H1 (cell line): ENCODE results near the gene CAMK1G. TPM values are rescaled to one million over a fixed set of nuclear protein-coding genes. Genes with fewer than 3 reads are reported as not detected.

Experiments used
- CTCF ChIA-PET: fragments of 300-600 bp; sonication (Branson Sonifier 250); formaldehyde crosslinking; loops from one replicate; lab custom pipeline; 2021; ENCODE audit not compliant: partially characterized antibody; lab: Charles Lee
- POLR2A ChIA-PET: fragments of 300-600 bp; sonication (Branson Sonifier 250); formaldehyde crosslinking; loops from one replicate; lab custom pipeline; 2021; ENCODE audit warnings: inconsistent platforms; ENCODE audit not compliant: partially characterized antibody; lab: Charles Lee
- DNase-seq, 2 experiments: peaks; one replicate each; pipeline versions ENCODE4 v3.0.0 to v3.0.0-alpha.2; 2010 to 2022; ENCODE audit warnings: low spot score in 2 of 2, low read depth in 1 of 2, mixed read lengths in 1 of 2
- FAIRE-seq: peaks from 2 replicates; lab custom pipeline; 2011; peaks lifted over from hg19 to GRCh38; lab: Jason Lieb, UNC
- H2AFZ ChIP-seq: 2 replicates; pipeline ENCODE4 v1.8.1; 2012; ENCODE audit warnings: low read length, inconsistent platforms
- H2AK5ac ChIP-seq: 2 replicates; pipeline ENCODE4 v1.6.1; 2013; ENCODE audit warnings: low read depth, low read length
- H2BK120ac ChIP-seq: replicated peaks from 2 replicates; pipeline ENCODE3; 2013; ENCODE audit warnings: low read depth, low read length, inconsistent platforms
- H2BK12ac ChIP-seq: 2 replicates; pipeline ENCODE4 v1.6.1; 2013; ENCODE audit warnings: low read depth, low read length
- H2BK15ac ChIP-seq: 2 replicates; pipeline ENCODE4 v1.6.1; 2013; ENCODE audit warnings: low read length
- H2BK20ac ChIP-seq: 2 replicates; pipeline ENCODE4 v1.6.1; 2013; ENCODE audit warnings: low read length
- H2BK5ac ChIP-seq: 2 replicates; pipeline ENCODE4 v1.6.1; 2013; ENCODE audit warnings: low read depth, low read length
- H3K14ac ChIP-seq: 2 replicates; pipeline ENCODE4 v1.6.1; 2013; ENCODE audit warnings: inconsistent platforms; ENCODE audit not compliant: insufficient read length
- H3K18ac ChIP-seq: 2 replicates; pipeline ENCODE4 v1.6.1; 2013; ENCODE audit warnings: low read length; ENCODE audit errors: extremely low read depth
- H3K23ac ChIP-seq: 2 replicates; pipeline ENCODE4 v1.6.1; 2013; ENCODE audit warnings: inconsistent platforms; ENCODE audit not compliant: insufficient read length
- H3K23me2 ChIP-seq: 2 replicates; pipeline ENCODE4 v1.6.1; 2013; ENCODE audit warnings: low read depth, low read length
- H3K27ac ChIP-seq: 2 replicates; pipeline ENCODE4 v1.6.1; 2011; ENCODE audit warnings: low read depth, low read length, inconsistent platforms
- H3K27me3 ChIP-seq, 4 experiments: replicated peaks in 1 of 4; 1 replicate in 1 of 4; 2 replicates in 3 of 4; pipeline versions ENCODE4 v1.6.1 to v1.8.1; 2011 to 2013; ENCODE audit warnings: low read length in 3 of 4, mild to moderate bottlenecking in 3 of 4, inconsistent platforms in 2 of 4, mixed read lengths in 2 of 4, moderate library complexity in 1 of 4; ENCODE audit not compliant: control insufficient read depth in 3 of 4, insufficient read depth in 3 of 4; ENCODE audit errors: extremely low read depth in 1 of 4
- H3K36me3 ChIP-seq, 4 experiments: 2 replicates each; pipeline versions ENCODE4 v1.6.1 to v1.8.1; 2011 to 2013; ENCODE audit warnings: mild to moderate bottlenecking in 4 of 4, low read length in 3 of 4, moderate library complexity in 2 of 4, control low read depth in 1 of 4, inconsistent platforms in 1 of 4; ENCODE audit not compliant: insufficient read depth in 4 of 4, control insufficient read depth in 2 of 4
- H3K4ac ChIP-seq: replicated peaks from 2 replicates; pipeline ENCODE3; 2013; ENCODE audit warnings: low read length, low read depth, mixed read lengths, inconsistent platforms; ENCODE audit not compliant: insufficient read length
- H3K4me1 ChIP-seq, 4 experiments: replicated peaks in 1 of 4; 1 replicate in 1 of 4; 2 replicates in 3 of 4; pipeline versions ENCODE4 v1.6.1 to v1.8.1; 2011 to 2013; ENCODE audit warnings: low read length in 3 of 4, inconsistent platforms in 2 of 4, mixed read lengths in 1 of 4; ENCODE audit not compliant: insufficient read depth in 4 of 4, control insufficient read depth in 3 of 4
- H3K4me2 ChIP-seq, 2 experiments: 2 replicates each; pipeline versions ENCODE4 v1.6.1 to v1.8.1; 2011 to 2013; ENCODE audit warnings: low read depth in 2 of 2, low read length in 2 of 2, control low read depth in 1 of 2, inconsistent platforms in 1 of 2, mild to moderate bottlenecking in 1 of 2; ENCODE audit not compliant: insufficient read depth in 1 of 2
- H3K4me3 ChIP-seq, 4 experiments: fragments of 200-600, 300-600 bp in 1 of 4; sonication (generic), shearing (Covaris generic), sonication (Bioruptor Twin) in 1 of 4; 2 replicates each; pipeline versions ENCODE4 v1.5.1 to v1.8.1; 2011 to 2016; ENCODE audit warnings: low read length in 4 of 4, low read depth in 3 of 4, control low read depth in 2 of 4, inconsistent platforms in 2 of 4, mild to moderate bottlenecking in 2 of 4, mixed read lengths in 1 of 4, moderate library complexity in 1 of 4; ENCODE audit not compliant: insufficient read depth in 2 of 4; ENCODE audit errors: extremely low read depth in 1 of 4
- H3K56ac ChIP-seq: replicated peaks from 2 replicates; pipeline ENCODE3; 2013; ENCODE audit warnings: low read depth, mild to moderate bottlenecking, mixed read lengths, low read length, inconsistent platforms; ENCODE audit not compliant: insufficient read length
- H3K79me1 ChIP-seq: 2 replicates; pipeline ENCODE4 v1.6.1; 2013; ENCODE audit warnings: low read depth, low read length, control low read depth
- H3K79me2 ChIP-seq, 2 experiments: 2 replicates each; pipeline versions ENCODE4 v1.6.1 to v1.8.1; 2012 to 2013; ENCODE audit warnings: low read length in 2 of 2, mild to moderate bottlenecking in 2 of 2, inconsistent platforms in 1 of 2; ENCODE audit not compliant: insufficient read depth in 2 of 2, control insufficient read depth in 1 of 2
- H3K9ac ChIP-seq, 4 experiments: replicated peaks in 1 of 4; 1 replicate in 1 of 4; 2 replicates in 3 of 4; pipeline versions ENCODE4 v1.6.1 to v1.8.1; 2011 to 2013; ENCODE audit warnings: low read depth in 3 of 4, low read length in 3 of 4, control low read depth in 2 of 4, mild to moderate bottlenecking in 2 of 4, moderate library complexity in 2 of 4, inconsistent platforms in 1 of 4; ENCODE audit errors: extremely low read depth in 1 of 4
- H3K9me3 ChIP-seq, 2 experiments: 2 replicates each; pipeline versions ENCODE4 v1.6.1 to v1.8.1; 2012 to 2013; ENCODE audit warnings: mild to moderate bottlenecking in 2 of 2, moderate library complexity in 2 of 2, control low read depth in 1 of 2, inconsistent platforms in 1 of 2, low read depth in 1 of 2, low read length in 1 of 2, mixed read lengths in 1 of 2; ENCODE audit not compliant: insufficient read depth in 2 of 2
- H4K20me1 ChIP-seq, 2 experiments: replicated peaks in 1 of 2; 2 replicates each; pipeline versions ENCODE3 to v1.8.1; 2011 to 2013; ENCODE audit warnings: inconsistent platforms in 2 of 2, low read length in 2 of 2, mild to moderate bottlenecking in 1 of 2; ENCODE audit not compliant: insufficient read depth in 2 of 2, control insufficient read depth in 1 of 2
- H4K5ac ChIP-seq: 2 replicates; pipeline ENCODE4 v1.6.1; 2013; ENCODE audit warnings: low read length, low read depth, mixed read lengths, inconsistent platforms; ENCODE audit not compliant: insufficient read length
- H4K8ac ChIP-seq: 2 replicates; pipeline ENCODE4 v1.8.0; 2013; ENCODE audit warnings: mild to moderate bottlenecking, moderate library complexity, low read length, inconsistent platforms; ENCODE audit not compliant: insufficient read depth; ENCODE audit errors: extremely low read depth
- H4K91ac ChIP-seq: replicated peaks from 2 replicates; pipeline ENCODE3; 2013; ENCODE audit warnings: low read length, mixed read lengths, inconsistent platforms; ENCODE audit not compliant: insufficient read length
- GTF2F1 ChIP-seq: IDR thresholded peaks from 2 replicates; pipeline ENCODE4 v1.6.1; 2012; ENCODE audit warnings: low read depth, low read length, improper control_type of control experiment, borderline replicate concordance
- WGBS, 2 experiments: shearing (Covaris generic) in 1 of 2; methylation state at CpG; one replicate each; pipeline versions ENCODE4 v1.1.6 to v1.1.7; 2013 to 2015; ENCODE audit warnings: low lambda C conversion rate in 2 of 2, mixed read lengths in 2 of 2, inconsistent platforms in 1 of 2, low coverage in 1 of 2, missing lambda C conversion rate in 1 of 2; ENCODE audit not compliant: insufficient replicate concordance in 2 of 2, insufficient coverage in 1 of 2, insufficient read length in 1 of 2; ENCODE audit errors: extremely low coverage in 1 of 2, missing lambda C conversion rate in 1 of 2; 5-methylcytosine and 5-hydroxymethylcytosine counted together
- polyA plus RNA-seq, 7 experiments: library from polyadenylated mRNA; depleted of rRNA in 3 of 7; stranded (reverse) in 5 of 7; unstranded in 2 of 7; fragments of >200 nt in 5 of 7; fragments of 200-250 nt in 2 of 7; gene quantifications; 1 replicate in 5 of 7; 2 replicates in 1 of 7; 4 replicates in 1 of 7; pipeline versions ENCODE4 v1.2.1 to v1.2.3, GENCODE V29; 2011 to 2013; ENCODE audit warnings: missing spikeins in 2 of 7, mixed read lengths in 2 of 7
- total RNA-seq: library from RNA; stranded (reverse); fragmentation: NEBNext Ultra II Directional; extraction: Animal tissue kit (Norgen Biotek cat#: 25700); gene quantifications from 2 replicates; pipeline ENCODE4 v1.2.1, GENCODE V29; 2021

The CAMK1G gene
- total and polyA plus RNA-seq, 2 of the 8 experiments (the other 6 are each of a cell fraction or from before 2014, with no cell fraction given): 1.00 to 1.0 TPM

DNA sequence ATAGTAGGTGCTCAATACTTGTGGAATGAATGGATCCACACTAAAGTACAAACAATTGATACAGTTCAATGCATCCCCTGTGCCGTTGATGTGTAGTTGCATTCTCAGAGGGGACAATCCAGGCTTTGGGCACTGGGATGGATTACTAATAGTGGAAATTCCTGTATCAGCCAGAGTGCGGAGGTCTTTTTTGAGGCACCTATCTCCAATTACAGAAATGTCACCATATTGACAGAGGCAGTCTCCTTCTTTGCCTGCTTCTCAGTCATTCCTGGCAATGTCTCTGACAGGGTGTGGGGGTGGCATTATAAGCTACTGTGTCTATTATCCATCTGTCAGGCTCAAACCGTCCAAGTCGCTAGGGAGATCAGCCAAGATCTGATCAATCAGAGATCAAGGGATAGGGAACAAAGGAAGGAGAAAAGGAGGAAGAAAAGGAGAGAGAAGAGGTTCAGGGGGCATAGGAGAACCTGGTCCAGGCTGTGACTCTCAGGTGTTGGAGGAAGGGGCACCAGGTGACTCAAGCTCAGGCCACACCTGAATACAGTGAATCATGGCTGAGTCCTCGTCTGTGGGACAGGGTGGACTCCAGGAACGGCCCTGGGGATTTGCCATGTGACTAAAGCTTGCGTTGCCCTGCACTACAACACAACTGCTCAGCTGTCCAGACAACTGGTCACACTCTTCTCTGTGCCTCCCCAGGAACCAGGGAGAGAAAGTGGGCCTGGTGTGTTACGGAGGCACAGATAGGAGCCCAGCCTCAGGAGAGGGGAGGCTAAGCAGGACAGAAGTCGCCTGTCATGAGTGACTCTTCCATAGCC, 72.1 kb downstream of the CAMK1G start:
- Histone ChIP-seq H4K20me1 (no peaks in the 10 kb centered on the region), H3K79me1 (no peaks in the 10 kb centered on the region), H3K14ac (no peak overlapping the region), H2AFZ (no peak overlapping the region), H2BK120ac (no peak overlapping the region), H3K4me2 (no peak overlapping the region), H3K9ac (no peak overlapping the region), H3K18ac (no peak overlapping the region), H3K79me2 (no peaks in the 10 kb centered on the region), H3K4me3 (no peak overlapping the region), H3K23me2 (no peaks in the 10 kb centered on the region), H4K8ac (no peak overlapping the region; the same call in 1 of the 2 replicates), H3K36me3 (no peaks in the 10 kb centered on the region), H2BK20ac (no peak overlapping the region), H2BK5ac (no peak overlapping the region), H2BK12ac (0 out of 2 replicates have a peak overlapping the region, but pooled peaks have one; percentile 14), H3K4ac (no peak overlapping the region), H3K23ac (no peak overlapping the region), H3K27ac (no peak overlapping the region), H4K91ac (no peak overlapping the region), H3K27me3 (0 out of 7 replicates have a peak, but pooled peaks cover 0 to 2% (median 0%) of the 10 kb centered on the region in 4 experiments), H3K56ac (no peak overlapping the region), H3K4me1 (peaks cover 0 to 13% (median 9%) of the 10 kb centered on the region in 4 experiments; a peak in 4 of 7 replicates), H2BK15ac (no peak overlapping the region), H3K9me3 (no peaks in the 10 kb centered on the region), H4K5ac (no peak overlapping the region), H2AK5ac (no peak overlapping the region; the same call in 1 of the 2 replicates)
- POLR2A ChIA-PET: no interaction called here
- no peak for FAIRE-seq
- CTCF ChIA-PET: interaction anchor here (0.8 to 2.1 kb wide), 8 partner anchors 9 to 79 kb away, joined by 3 to 11 read pairs (median 5); no protein-coding TSS in a partner anchor
- no peak for TF ChIP-seq GTF2F1
- WGBS, 2 experiments: 88% methylated on average over 9 of the region's 9 CpGs; no CpG with 5 or more reads in 1 of the 2 experiments
- no peak for DNase-seq
